Fibroblast of peridontal ligament (primary cell): Measurements from ENCODE around the gene DTNB.
A peak's percentile ranks its signal among the peaks of the same experiment; 100 is the strongest.
"Not testable (repeated sequence)": the region's sequence is repeated elsewhere in the genome, so short reads cannot be mapped to it uniquely, and the experiment has no call there.

Experiments
- DNase-seq: peaks from one replicate; pipeline ENCODE4 v3.0.0-alpha.2; 2010; ENCODE audit errors: extremely low read depth

Gene DTNB

DNA sequence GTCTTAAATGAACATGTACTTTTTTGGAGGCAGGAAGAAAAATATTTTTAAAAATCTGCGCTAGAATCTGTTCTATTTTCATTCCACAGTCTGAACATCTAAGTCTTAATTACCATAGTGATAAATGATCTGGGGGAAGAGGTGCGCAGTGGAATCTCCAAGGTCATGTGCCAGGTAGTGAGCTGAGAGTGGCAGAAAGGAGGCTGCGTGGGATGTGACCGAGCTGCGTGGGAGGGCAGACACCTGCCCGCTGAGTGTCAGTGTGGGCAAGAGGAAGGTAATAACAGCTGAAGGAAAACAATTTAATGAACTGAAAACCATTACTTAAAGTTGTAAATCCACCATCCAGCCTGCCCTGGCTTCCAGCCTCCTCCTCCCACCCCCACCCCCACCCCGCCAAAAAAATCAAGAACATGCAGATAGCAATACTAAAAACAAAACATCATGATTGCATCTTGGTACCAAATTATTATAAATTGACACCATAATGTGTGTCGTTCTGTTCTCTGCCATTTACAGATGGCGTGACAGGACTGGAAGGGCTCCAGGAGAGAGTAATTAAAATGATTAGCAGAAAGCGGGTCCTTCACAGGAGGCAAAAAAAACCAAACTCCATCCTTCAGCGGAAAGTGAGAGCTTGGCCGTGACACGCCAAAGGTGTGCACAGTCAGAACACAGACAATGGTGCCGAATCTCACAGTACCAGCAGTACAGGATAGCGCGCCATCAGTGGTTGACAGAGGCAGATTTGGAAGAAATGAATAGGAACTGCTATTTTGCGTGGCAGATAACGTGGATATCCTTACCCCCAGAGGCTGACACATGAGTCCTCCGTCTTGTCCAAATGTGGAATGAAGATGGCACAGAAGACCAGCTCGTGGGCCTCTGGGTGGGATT lies 11.4 kb upstream of the DTNB start:
- no peak for DNase-seq

DNA sequence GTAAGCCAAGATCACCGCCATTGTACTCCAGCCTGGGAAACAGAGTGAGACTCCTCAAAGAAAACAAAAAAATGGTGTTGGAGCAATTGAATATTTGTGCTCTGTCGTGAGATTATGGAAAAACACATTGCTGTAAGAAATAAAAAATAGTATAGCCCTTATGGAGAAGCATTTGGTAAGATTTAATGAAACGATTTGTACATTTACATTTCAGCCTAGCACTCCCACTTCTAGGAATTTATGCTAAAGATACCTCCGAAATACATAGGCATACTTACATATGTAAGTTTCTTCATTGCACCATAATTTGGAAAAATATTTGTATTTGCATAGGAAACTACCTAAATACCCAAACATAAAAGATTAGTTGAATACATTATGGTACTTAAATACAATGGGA lies 8.7 kb upstream of the DTNB start:
- no peak for DNase-seq

DNA sequence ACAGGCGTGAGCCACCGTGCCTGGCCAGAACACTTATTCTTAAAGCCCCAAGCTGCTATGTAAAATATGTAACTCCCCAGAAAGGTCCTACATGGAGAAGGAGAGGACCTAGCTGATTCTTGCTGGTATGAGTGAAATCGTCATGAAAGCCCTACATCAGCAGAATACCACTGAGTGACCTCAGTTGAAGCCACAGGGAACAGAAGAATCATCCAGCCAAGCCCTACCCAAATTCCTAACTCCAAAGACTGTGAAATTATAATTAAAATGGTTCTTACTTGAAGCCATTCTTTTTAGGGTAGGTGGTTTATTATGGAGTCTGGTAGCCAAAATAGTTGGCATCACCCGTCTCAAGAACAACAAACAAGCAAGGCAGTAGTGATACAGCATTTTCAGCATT lies 4.5 kb upstream of the DTNB start:
- DNase-seq, result no peak

DNA sequence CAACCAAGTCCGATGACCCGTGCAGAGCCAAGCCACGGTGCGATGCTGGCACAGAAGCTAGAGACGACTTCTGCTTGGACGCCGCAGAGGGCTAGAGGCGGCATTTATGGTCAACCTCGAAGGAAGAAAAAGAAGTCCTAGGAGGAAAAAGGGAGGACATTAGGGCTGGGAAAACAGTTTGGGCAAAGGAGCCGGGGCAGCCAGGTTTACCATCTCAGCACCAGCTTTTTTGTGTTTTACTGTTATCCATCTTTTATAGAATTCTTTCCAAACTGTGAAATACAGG lies 643 bp upstream of the DTNB start:
- DNase-seq, result peak; percentile 17

DNA sequence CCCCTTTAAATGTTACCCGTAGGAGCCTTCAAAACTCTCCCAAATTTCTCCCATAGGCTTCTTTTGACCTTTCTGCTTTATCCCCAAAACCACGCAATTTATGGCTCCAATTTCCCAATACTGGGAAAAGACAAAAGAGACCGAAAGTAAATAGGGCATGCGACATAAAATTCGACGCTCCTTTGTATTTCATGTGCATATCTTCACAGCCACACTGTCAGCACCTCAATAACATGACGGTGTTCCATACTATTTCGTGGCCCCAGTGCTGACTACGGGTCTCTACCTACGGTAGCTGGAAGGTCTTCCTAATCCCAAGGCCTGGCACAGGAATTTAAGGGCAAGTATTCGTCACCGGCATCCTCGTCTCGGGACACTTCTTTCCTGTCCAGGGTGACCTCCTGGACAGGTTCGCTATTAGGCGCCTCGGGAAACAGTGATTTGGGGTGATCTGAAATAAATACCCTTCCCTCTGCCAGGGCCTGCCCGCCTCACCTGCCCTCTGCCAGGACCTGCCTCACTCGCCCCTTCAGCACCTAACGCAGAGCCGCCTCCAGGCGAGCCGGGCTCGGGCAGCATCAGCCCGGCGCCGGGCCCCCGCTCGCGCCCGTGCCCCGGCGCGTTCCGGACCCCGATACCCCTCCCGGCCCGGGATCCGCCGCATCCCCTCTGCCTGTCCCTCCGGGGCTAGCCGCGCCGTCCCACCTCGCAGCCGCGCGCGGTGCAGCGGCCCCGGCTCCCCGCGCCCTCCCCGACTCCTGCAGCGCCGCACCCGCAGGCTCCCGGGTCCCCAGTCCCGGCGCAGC lies 680 bp downstream of the DTNB start:
- DNase-seq, result peak; percentile 17

DNA sequence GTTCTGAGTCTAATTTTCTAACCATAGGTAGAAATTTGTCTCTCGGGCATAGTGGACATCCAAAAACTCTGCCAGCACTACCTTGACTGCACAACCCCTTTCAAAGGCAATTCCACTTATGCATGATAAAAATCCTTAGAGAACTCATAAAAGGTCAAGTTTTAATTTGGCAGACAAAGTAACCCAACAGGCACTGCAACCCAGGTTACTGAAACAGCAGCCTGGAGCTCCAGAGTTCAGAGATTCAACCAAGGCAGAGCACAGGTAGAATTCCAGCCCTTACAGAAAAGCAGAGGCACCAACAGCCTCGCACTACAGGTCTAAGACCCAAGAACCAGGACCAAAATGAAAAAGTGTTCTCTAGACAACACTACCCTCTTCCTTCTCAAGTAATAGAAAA lies 1.8 kb downstream of the DTNB start:
- no peak for DNase-seq

DNA sequence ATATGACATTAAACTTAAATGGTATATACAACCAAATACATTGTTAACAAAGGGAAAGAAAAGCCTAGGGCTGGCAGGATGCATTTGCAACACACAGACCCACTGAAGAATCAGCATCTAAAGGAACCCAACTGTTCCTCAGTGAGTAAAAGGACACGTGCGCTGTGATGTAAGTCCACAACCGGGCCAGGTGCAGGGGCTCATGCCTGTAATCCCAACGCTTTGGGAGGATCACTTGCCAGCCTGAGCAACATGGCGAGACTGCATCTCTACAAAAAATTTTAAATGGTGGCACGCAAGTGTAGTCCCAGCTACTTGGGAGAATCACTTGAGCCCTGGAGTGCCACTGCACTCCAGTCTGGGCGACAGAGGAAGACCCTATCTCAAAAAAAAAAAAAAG lies 3.9 kb downstream of the DTNB start:
- no peak for DNase-seq

DNA sequence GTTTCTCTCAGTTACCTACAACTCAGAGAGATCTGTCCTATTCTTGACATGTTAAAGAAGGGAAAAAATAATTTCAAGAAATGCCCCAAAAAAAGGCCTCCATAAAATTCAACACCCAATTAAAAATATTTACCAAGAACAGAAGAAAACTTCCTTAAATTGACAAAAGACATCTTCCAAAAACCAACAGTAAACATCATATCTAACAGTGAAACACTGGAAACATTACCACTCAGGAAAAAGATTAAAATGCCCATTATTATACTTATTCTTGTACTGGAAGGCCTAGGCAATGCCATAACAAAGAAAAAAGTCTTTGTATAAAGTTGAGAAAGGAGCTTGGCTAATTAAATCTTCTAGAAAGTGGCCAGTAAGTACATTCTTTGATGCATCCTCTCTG lies 7.2 kb downstream of the DTNB start:
- no peak for DNase-seq

DNA sequence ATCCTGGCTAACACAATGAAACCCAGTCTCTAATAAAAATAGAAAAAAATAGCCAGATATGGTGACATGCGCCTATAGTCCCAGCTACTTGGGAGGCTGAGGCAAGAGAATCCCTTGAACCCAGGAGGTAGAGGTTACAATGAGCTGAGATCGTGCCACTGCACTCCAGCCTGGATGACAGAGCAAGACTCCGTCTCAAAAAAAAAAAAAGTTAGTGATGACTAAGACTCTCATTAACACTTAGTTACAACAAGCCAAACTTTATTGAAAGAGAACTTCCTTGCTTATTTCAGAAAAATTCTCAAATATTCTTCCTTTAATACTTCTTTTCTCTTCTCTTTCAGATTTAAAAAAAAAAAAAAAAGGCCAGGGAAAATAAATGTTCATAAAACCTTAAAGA lies 7.9 kb downstream of the DTNB start:
- not testable (repeated sequence) for DNase-seq

DNA sequence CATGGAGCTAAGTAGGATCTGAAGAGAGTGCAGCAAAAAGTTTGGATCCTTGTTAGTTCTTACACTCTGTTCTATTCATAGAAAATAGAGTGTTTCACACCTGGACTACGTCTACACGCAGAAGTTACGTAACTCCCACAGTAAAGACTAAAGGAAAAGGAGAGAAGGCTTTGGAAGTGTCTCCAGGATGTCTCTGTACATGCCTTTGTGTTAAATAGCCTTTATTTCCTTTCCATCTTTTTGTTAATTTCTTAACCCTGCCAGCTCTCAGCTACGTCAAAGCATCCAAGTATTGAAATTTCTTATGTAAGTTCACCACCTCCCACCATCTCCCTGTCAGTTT lies 8.4 kb downstream of the DTNB start:
- no peak for DNase-seq

DNA sequence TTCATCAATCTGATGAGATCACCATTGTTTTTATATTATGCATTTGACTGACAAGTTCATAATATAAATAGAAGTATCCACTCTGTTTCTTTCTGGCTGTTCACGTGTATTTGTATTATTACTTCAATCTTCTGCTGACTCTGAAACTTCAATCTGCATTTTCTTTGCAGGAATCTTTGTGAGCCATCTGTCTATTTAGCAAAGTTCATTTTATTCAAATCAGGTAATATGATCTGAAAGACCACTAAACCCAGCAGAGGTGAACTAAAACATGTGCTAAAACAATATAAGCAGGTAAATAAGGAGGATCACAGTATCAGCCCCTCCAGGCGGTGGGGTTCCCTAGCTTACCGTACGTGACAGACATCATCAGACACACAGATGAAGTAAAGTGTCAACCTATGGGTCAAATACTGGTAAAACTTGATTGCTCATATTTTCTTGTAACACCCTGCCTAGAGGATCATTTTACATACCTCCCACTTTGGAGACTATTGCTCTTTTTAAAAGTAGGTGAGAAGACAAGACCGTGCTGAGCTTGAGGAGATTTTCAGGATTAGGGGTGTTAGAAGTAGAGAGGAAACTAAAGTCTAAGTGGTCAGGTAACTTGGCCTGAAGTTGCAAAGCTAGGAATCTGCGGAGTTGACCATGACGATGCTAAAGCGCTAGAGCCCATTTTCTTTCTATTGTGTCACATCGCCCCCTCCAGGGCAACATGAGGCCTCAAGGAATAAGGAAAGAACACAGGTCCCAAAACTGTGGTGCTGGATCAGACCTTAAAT lies 9.0 kb downstream of the DTNB start:
- peak; percentile 76 for DNase-seq

DNA sequence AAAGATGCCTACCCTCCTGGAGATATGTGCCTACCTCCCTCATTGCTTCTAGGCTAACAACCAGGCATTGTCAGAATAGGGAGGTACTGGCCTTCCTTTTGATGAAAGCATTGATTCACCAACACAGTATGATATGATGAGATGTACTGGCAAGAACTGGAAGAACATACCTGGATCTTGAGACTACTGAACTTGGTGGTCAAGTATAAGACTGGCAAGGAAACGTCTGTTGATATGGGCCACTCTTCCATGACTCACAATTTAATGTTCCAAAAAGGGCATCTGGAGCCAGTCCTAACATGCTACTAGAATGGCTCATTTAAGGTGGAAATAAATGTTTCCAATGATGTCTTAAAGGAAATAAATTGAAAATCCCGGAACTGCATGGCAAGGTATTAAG lies 18.1 kb downstream of the DTNB start:
- no peak for DNase-seq

DNA sequence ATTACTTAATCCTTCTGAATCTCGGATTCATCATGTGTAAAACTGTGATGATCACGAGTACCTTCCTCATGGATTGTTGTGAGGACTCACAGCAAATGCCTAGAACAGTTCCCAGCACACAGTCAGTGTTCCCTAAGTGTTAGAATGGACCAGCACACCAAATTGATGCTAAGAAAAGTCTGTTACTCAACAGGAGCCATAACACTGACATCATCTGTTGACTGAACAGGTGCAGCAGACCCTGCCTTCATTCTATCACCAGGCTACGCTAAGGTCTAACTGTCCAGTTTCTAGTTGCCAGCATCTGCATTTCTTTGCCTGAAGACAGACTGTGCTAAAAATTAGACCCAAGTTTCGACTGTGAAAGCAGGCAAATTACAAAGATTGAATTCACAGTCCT lies 18.6 kb downstream of the DTNB start:
- no peak for DNase-seq

DNA sequence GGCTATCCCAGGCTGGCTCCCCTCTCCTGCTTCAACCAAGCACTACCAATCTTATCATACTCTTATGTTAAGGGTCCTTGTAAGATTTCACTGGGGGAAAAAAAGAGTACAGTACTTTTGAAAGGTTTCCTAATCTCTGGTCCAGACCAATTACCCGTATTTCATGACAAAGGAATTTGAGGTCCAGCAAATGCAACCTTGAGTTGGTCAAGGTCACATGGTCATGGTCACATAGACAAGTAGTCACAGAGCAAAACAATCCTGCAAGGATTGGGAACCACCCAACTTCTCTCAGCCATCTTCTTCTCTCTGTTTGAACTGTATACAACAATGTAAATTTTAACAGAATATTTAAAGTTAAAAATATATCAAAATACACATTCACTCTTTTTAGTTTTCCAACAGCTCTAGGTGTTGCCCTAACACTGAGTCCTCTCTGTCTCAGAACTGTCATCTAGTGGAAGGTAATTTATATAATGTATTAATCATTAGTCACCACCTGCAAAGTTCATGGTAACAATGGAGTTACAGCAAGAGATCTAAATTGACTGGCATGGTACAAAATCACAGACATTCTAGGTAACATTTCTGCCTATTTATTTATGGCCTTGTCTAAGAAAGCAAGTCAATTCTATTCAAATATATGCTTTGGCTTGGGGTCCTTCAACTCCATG lies 21.5 kb downstream of the DTNB start:
- DNase-seq, result no peak

DNA sequence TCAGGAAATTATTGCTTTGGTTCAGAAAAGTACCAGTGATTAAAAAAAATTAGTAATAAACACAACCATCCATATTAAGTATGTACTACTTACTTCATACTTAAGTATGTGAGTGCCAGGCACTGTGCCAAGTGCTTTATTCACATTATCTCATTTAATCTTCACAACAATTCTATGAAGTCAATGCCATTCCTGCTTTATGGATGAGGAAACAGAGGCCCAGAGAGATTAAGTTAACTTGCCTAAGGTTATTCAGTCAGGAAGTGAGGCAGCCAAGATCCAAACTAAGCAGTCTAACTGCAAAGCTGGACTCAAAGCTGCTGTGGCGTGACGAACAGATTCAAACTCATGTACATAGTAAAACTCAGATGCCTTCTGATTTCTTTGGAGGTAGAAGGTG lies 22.3 kb downstream of the DTNB start:
- peak; percentile 14 for DNase-seq

DNA sequence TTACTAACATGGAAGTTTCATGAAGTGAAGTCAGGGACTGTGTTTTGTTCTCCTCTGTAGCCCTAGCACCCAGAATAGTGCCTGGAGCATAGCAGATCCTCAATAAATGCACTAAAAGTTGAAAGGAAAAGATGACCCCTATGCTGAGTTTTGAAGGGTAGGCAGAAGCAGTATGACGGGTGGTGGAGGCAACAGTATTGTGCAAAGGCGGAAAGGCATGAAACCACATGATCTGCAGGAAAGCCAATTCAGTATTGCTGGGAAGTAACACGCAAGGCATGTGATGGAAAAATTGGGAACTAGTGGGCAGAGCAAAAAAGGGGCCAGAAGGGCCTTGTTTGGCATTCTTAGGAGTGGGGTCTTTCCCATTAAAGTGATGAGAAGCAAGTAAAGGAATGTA lies 23.1 kb downstream of the DTNB start:
- no peak for DNase-seq

DNA sequence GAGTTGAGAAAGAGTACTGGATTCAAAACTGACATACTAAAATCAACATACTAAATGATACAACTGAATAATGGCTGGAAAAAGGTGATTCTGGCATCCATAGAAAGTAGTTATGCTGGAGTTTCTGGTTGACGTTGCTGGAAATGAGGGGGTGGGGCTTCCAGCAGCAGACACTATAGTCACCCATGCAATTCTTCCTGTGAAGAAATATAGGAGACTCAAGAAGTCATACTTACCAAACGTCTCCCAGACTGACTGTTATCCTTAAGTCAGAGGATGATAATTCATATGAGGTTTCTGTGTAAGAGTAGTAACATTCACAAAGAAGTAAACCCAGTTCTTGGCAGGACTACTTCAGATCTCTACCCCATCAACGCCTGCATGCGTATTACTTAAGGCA lies 23.6 kb downstream of the DTNB start:
- no peak for DNase-seq

DNA sequence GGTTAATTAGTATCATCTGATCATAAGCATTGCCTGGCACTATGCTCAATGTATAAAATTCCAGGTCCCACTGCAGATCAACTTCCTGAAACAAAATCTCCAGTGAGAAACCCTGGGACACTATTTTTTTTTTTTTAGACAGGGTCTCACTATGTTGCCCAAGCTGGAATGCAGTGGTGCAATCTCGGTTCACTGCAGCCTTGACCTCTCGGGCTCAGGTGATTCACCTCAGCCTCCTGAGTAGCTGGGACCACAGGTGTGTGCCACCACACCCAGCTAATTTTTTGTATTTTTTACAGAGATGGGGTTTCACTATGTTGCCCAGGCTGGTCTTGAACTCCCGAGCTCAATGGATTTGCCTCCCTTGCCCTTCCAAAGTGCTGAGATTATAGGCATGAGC lies 31.1 kb downstream of the DTNB start:
- DNase-seq, result no peak

DNA sequence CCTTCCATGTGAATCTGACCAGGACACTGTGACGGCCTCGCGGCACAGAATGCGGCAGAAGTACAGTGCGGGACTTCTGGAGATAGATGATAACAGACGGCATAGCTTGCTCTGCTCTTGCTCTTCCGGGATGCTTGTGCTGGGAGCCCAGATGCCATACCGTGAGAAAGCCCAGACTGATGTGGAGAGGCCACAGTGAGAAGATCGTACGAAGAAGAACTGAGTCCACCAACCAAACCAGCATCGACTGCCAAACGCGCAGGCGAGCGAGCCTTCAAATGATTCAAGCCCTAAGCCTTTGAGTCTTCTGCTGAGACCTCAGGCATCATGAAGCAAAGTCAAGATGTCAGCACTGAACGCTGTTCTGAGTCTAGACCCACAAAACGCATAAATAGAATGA lies 33.7 kb downstream of the DTNB start:
- no peak for DNase-seq

DNA sequence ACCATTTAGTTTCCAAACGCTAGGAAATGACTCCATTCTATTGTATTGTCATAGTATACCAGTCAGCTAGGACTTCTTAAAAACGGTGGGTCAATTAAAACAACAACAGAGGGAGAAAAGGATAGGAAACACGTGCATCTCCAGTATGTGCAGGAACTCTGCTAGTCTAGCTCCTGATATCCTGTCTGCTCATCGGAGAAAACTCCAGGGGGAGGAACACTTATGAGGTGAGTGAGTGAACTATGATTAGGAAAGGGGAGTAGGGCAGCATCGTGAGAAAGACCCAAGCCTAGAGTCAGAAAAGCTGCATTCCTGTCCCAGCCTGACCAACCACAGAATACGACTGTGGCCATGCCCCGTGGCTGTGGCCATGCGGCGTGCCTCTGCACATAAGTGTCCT lies 34.2 kb downstream of the DTNB start:
- DNase-seq, result no peak

DNA sequence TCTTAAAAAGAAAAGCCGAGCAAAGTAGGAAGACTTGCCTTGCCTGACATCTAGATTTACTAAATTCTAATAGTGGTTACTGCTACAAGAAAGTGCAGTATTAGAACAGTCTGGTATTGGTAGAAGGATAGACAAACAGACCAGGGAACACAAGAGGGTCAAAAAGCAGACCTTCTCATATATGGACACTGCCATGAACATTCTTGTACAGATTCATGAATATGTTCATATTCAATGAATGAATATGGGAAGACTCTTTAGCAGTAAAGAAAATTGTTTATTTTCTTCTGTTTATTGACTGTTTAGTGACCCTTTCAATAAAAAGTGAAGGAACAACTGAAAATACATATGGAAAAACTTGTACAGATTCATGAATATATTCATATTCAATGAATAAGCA lies 37.6 kb downstream of the DTNB start:
- DNase-seq, result no peak

DNA sequence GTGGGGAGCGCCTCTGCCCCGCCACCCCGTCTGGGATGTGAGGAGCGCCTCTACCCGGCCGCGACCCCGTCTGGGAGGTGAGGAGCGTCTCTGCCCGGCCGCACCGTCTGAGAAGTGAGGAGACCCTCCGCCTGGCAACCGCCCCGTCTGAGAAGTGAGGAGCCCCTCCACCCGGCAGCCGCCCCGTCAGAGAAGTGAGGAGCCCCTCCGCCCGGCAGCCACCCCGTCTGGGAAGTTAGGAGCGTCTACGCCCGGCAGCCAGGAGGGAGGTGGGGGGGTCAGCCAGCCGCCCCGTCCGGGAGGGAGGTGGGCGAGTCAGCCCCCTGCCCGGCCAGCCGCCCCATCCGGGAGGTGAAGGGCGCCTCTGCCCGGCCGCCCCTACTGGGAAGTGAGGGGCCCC lies 39.6 kb downstream of the DTNB start:
- not testable (repeated sequence) for DNase-seq
